Endothelial cell of umbilical vein (primary cell): Measurements from ENCODE around the gene OTUB1. TPM values are rescaled to one million over a fixed set of nuclear protein-coding genes. Genes with fewer than 3 reads are reported as not detected.
A peak's percentile ranks its signal among the peaks of the same experiment; 100 is the strongest.

Experiments
- BruUV-seq: library from RNA; stranded (reverse); fragments of 400-500 nt; replicated peaks from 2 replicates; lab custom pipeline; 2021; lab: Mats Ljungman, UMichigan
- CTCF ChIA-PET: fragments of 300-600, 350-600 bp; sonication (Branson Sonifier 250); formaldehyde crosslinking; loops from one replicate; lab custom pipeline; 2021; ENCODE audit warnings: antibody characterized with exemption, inconsistent platforms; lab: Charles Lee
- POLR2A ChIA-PET: fragments of 300-600, 350-600 bp; sonication (Branson Sonifier 250); formaldehyde crosslinking; loops from one replicate; lab custom pipeline; 2021; ENCODE audit warnings: antibody characterized with exemption, inconsistent platforms; lab: Charles Lee
- DNase-seq: peaks from one replicate; pipeline ENCODE4 v3.0.0-alpha.2; 2011; ENCODE audit warnings: low read depth, low spot score
- FAIRE-seq: peaks from 2 replicates; lab custom pipeline; 2011; peaks lifted over from hg19 to GRCh38; lab: Jason Lieb, UNC
- H2AFZ ChIP-seq: 2 replicates; pipeline ENCODE4 v1.6.0; 2012; ENCODE audit warnings: low read depth, low read length, control low read depth, inconsistent platforms
- H3K27ac ChIP-seq: 2 replicates; pipeline ENCODE4 v1.5.1; 2011; ENCODE audit warnings: low read depth, mild to moderate bottlenecking, control low read depth, low read length, moderate library complexity; ENCODE audit not compliant: insufficient read depth
- H3K27me3 ChIP-seq, 2 experiments: 2 replicates each; pipeline versions ENCODE4 v1.6.0 to v1.6.1; 2011; ENCODE audit warnings: low read length in 2 of 2, mixed read lengths in 1 of 2; ENCODE audit not compliant: control insufficient read depth in 2 of 2, insufficient read depth in 2 of 2
- H3K36me3 ChIP-seq, 2 experiments: 2 replicates in 1 of 2; 3 replicates in 1 of 2; pipeline ENCODE4 v1.5.1; 2011; ENCODE audit warnings: low read length in 2 of 2, mild to moderate bottlenecking in 1 of 2, moderate library complexity in 1 of 2; ENCODE audit not compliant: control insufficient read depth in 2 of 2, insufficient read depth in 2 of 2; ENCODE audit errors: extremely low read depth in 1 of 2
- H3K4me1 ChIP-seq: 3 replicates; pipeline ENCODE4 v1.5.1; 2011; ENCODE audit warnings: mild to moderate bottlenecking, low read length; ENCODE audit not compliant: control insufficient read depth, insufficient read depth; ENCODE audit errors: extremely low read depth
- H3K4me2 ChIP-seq: 2 replicates; pipeline ENCODE4 v1.6.1; 2011; ENCODE audit warnings: low read length, control low read depth, mixed read lengths; ENCODE audit not compliant: insufficient read depth
- H3K4me3 ChIP-seq, 3 experiments: fragments of 200-600 bp in 1 of 3; sonication (generic), shearing (Covaris generic) in 1 of 3; replicated peaks in 1 of 3; 2 replicates each; pipeline ENCODE4 v1.5.1; 2011 to 2016; ENCODE audit warnings: control low read depth in 3 of 3, low read length in 3 of 3, mild to moderate bottlenecking in 2 of 3, inconsistent platforms in 1 of 3, low read depth in 1 of 3, moderate library complexity in 1 of 3; ENCODE audit not compliant: insufficient read depth in 1 of 3
- H3K79me2 ChIP-seq: 2 replicates; pipeline ENCODE4 v1.6.0; 2012; ENCODE audit warnings: low read length, inconsistent platforms; ENCODE audit not compliant: control insufficient read depth, insufficient read depth
- H3K9ac ChIP-seq: replicated peaks from 2 replicates; pipeline ENCODE3; 2011; ENCODE audit warnings: low read length, control low read depth; ENCODE audit not compliant: insufficient read depth; ENCODE audit errors: extremely low read depth
- H3K9me1 ChIP-seq: replicated peaks from 3 replicates; pipeline ENCODE4 v1.6.0; 2011; ENCODE audit warnings: mild to moderate bottlenecking, low read length; ENCODE audit not compliant: control insufficient read depth, insufficient read depth; ENCODE audit errors: extremely low read depth
- H3K9me3 ChIP-seq: replicated peaks from 2 replicates; pipeline ENCODE4 v1.5.1; 2012; ENCODE audit warnings: low read length, inconsistent platforms; ENCODE audit not compliant: control insufficient read depth, insufficient read depth
- H4K20me1 ChIP-seq: replicated peaks from 2 replicates; pipeline ENCODE3; 2011; ENCODE audit warnings: mild to moderate bottlenecking, low read length; ENCODE audit not compliant: control insufficient read depth, insufficient read depth; ENCODE audit errors: extremely low read depth
- CTCF ChIP-seq, 2 donors: IDR thresholded peaks; 1 replicate in 1 of 2; 2 replicates in 1 of 2; pipeline ENCODE4 v1.5.1; 2011; ENCODE audit warnings: low read length in 2 of 2, mild to moderate bottlenecking in 2 of 2, moderate library complexity in 2 of 2, control low read depth in 1 of 2, inconsistent platforms in 1 of 2, low read depth in 1 of 2; ENCODE audit not compliant: insufficient read depth in 1 of 2; ENCODE audit errors: extremely low read depth in 1 of 2
- EZH2 ChIP-seq: IDR thresholded peaks from 2 replicates; pipeline ENCODE4 v1.6.1; 2012; ENCODE audit warnings: borderline replicate concordance, low read depth, mild to moderate bottlenecking, moderate library complexity, low read length, inconsistent platforms; ENCODE audit not compliant: severe bottlenecking
- FOS ChIP-seq: IDR thresholded peaks from 2 replicates; pipeline ENCODE4 v1.6.1; 2011; ENCODE audit warnings: mild to moderate bottlenecking, low read length, moderate library complexity, borderline replicate concordance; ENCODE audit not compliant: insufficient read depth
- GATA2 ChIP-seq: IDR thresholded peaks from 2 replicates; pipeline ENCODE4 v1.7.0; 2011; ENCODE audit warnings: low read depth, mild to moderate bottlenecking, moderate library complexity, mixed read lengths, low read length; ENCODE audit not compliant: insufficient read length, insufficient read depth
- JUN ChIP-seq: IDR thresholded peaks from 2 replicates; pipeline ENCODE4 v1.6.1; 2011; ENCODE audit warnings: borderline replicate concordance, low read depth; ENCODE audit not compliant: insufficient read length, insufficient read depth
- MYC ChIP-seq: IDR thresholded peaks from one replicate; pipeline ENCODE4 v1.6.1; 2011; ENCODE audit warnings: mild to moderate bottlenecking, low read depth, low read length
- POLR2A ChIP-seq: IDR thresholded peaks from 2 replicates; pipeline ENCODE4 v1.6.1; 2012; ENCODE audit warnings: low read depth, mild to moderate bottlenecking, control low read depth, low read length
- POLR2AphosphoS5 ChIP-seq: IDR thresholded peaks from 2 replicates; pipeline ENCODE4 v1.6.1; 2012; ENCODE audit warnings: low read depth, mild to moderate bottlenecking, control low read depth, low read length, moderate library complexity; ENCODE audit not compliant: insufficient read depth
- dilution Hi-C: fragments of 300-500 bp; cut with MboI; formaldehyde crosslinking; loops from one replicate; pipeline ENCODE4 v1.15.0; 2019; ENCODE audit warnings: low sequenced_read_pairs; ENCODE audit not compliant: extremely low pct_ligation_motif_present
- intact Hi-C: fragments of 100-400 bp; cut with micrococcal nuclease; formaldehyde crosslinking; loops from one replicate; pipeline ENCODE4 v1.10.0; 2022
- polyA plus RNA-seq, 4 experiments: library from polyadenylated mRNA; depleted of rRNA in 3 of 4; stranded (reverse) in 3 of 4; unstranded in 1 of 4; fragments of >200 nt; gene quantifications; 2 replicates each; pipeline versions ENCODE4 v1.2.1 to v1.2.3, GENCODE V29; 2011 to 2012; ENCODE audit warnings: missing spikeins in 1 of 4
- total RNA-seq: library from RNA; stranded (reverse); gene quantifications from 2 replicates; pipeline ENCODE4 v1.2.3, GENCODE V29; 2021
- TF ChIP-seq, protein P1 (sequence below): IDR thresholded peaks from 2 replicates; pipeline ENCODE4 v1.6.1; 2011; ENCODE audit not compliant: insufficient read depth, insufficient read length

Gene OTUB1
- total and polyA plus RNA-seq, 2 donors (not counting 3 experiments of a cell fraction or from before 2014, with no cell fraction given), result 81.9 to 256 TPM

GRCh38 chr11:63986932-63987513 is 785 bp downstream of the OTUB1 start:
- peak overlapping the region; percentile 48 for H3K27ac ChIP-seq
- no peaks in the 10 kb centered on the region for H4K20me1 ChIP-seq
- dilution Hi-C loops, result no loop called here
- ChIA-PET CTCF (no interaction called here), POLR2A (no interaction called here)
- no peak for DNase-seq
- H3K9ac ChIP-seq, result peak overlapping the region; percentile 91
- peak overlapping the region; percentile 84 for H3K4me2 ChIP-seq
- intact Hi-C loops, result loop anchor here (1.0 kb wide), 1 partner anchor 13 kb away; the partner anchor contains the start of gene COX8A
- no peak overlapping the region for H2AFZ ChIP-seq
- H3K4me1 ChIP-seq, result peaks cover 7% of the 10 kb centered on the region
- TF ChIP-seq POLR2A (no peak), JUN (no peak), FOS (no peak), MYC (no peak), POLR2AphosphoS5 (no peak), EZH2 (no peak), CTCF (IDR thresholded peaks at IDR 0.05; ENCODE audit: extremely low read depth in 1 of 2, insufficient read depth in 1 of 2, low read depth in 1 of 2, low read length in 2 of 2) (no peak), GATA2 (no peak)
- TF ChIP-seq, protein P1, sequence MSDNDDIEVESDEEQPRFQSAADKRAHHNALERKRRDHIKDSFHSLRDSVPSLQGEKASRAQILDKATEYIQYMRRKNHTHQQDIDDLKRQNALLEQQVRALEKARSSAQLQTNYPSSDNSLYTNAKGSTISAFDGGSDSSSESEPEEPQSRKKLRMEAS, result no peak
- no peaks in the 10 kb centered on the region for H3K27me3 ChIP-seq
- no peak for FAIRE-seq
- H3K9me3 ChIP-seq, result no peaks in the 10 kb centered on the region
- H3K36me3 ChIP-seq, result peaks cover 0 to 14% of the 10 kb centered on the region in 2 experiments
- TSS peak; percentile 55 for BruUV-seq
- no peaks in the 10 kb centered on the region for H3K9me1 ChIP-seq
- peak overlapping the region; percentile 71 to 99 (median 72) for H3K4me3 ChIP-seq
- peaks cover 24% of the 10 kb centered on the region for H3K79me2 ChIP-seq
